NCI-H2107 treated with DMSO at 0.1 percent for 48 hours (cell line): Measurements from ENCODE around the gene DCHS2.

Experiments used
- DNase-seq: peaks from one replicate; lab custom pipeline; 2025; ENCODE audit not compliant: unreplicated experiment; lab: John Stamatoyannopoulos, UW

The DCHS2 gene

GRCh38 chr4:154489558-154490233, 1.9 kb downstream of the DCHS2 start:
- no peak for DNase-seq

DNA sequence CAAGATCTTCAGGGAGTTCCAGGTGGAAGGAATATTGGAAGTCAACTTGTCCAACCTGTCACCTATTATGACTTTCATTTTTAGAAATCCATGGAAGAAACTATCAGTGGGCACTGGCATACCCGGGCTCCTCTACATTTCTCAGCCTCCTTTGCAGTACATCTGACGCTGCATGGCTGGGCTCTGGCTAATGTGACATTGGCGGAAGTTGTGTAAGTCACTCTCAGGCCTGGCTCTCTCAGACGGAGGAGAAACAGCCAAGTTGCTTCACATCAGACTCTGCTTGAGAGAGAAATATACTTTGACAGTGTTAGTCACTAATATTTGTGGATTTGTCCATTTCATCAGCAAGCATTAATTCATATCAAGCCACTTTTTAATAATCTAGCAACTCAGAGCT, 4.5 kb downstream of the DCHS2 start:
- DNase-seq, result no peak

GRCh38 chr4:154485127-154485773, 6.3 kb downstream of the DCHS2 start:
- no peak for DNase-seq

- no peak for DNase-seq
Measured at GRCh38 chr4:154478547-154478946, 13.1 kb downstream of the DCHS2 start.

DNA sequence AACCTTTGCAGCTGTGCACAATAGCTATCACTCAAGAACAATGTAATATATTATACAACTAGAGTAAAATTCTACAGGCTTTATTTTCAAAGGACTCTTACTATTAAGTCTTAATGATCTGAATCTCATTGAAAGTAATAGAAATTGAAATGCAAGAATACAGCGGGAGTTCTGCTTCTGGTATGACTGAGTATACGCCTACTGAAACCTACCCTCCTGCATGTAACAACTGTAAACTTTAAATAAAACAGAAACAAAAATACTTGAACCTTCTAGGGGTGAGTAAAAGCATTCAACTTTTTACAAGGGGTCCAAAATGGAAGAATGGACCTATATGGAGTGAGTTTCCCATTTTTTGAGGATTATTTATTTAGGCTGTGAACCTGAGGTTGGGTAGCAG, 13.5 kb downstream of the DCHS2 start:
- DNase-seq, result no peak

GRCh38 chr4:154476232-154476631, 15.4 kb downstream of the DCHS2 start:
- no peak for DNase-seq

- DNase-seq, result no peak
Measured at GRCh38 chr4:154475820-154476219, 15.8 kb downstream of the DCHS2 start.

- DNase-seq, result no peak
Measured at GRCh38 chr4:154473497-154473896, 18.1 kb downstream of the DCHS2 start.

DNA sequence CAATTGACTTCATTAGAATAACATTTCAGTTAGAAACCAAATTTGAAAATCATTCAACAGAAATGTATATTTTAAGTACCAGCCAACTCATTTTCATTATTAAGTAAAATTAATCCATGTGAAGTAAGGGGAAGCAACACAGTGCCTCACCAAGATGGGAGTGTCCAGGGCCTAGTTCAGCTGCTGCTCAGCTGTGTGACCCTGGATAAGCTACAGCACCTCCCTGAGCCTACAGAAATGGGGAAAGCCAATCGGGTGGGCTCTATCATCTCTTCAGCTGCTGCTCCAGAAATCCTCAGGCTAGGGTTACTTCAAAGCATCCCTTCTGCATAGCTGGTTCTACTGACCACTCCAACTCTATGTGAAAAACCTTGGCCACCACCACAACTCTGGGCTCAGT, 18.7 kb downstream of the DCHS2 start:
- DNase-seq, result no peak

DNA sequence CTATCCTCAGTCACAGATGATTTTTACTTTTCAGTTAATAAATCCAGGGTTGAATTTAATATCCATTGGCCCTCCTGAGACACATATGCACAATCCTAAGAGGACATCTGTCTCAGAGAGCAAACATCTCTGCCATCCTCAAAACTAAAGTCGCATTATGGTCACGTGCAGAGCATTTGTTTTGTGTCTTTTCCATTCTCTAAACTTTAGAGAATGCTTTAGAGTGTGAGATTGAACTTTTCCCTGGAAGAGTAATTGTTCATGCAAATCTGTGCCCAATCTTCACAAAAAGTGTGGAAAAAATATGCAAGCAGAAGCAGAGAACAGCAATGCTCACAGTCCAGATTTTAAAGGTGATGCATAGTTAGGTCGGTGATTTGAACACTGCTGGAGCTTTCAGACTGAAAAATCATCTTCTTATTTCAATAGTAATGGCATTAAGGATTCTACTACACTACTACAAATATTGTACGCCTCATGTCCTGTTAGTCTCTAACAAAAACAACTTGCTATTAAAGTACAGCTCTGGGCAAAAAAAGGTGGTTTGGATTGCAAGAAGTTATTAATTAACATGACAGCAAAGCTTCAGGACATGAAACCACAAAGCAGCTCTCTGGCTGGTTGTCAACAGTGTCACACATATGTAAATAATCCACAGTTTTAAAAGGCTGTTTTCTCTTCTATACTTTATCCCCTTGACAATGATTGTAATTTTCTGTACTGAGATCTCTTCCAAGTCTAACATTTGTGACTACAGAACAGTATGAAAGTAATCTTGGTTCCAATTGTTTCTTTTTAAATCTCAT, 19.9 kb downstream of the DCHS2 start:
- no peak for DNase-seq

DNA sequence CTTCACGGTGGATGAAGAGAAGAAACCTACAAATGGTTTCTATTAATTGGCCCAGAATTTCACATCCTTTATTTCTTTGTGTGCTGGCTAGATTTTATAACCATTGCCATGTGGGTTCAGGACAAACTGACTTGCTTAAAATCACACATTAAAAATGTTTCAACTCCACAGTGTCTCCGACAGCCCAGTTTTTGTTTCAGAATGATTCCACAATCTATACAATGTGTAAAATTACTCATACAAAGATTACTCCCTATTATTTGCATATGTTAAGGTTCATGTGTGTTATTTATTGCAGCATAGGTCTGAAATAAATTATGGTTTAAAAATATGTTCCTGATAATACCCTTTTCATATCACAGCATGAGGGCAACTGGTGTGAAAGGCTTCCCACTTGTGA, 20.6 kb downstream of the DCHS2 start:
- DNase-seq, result no peak

- DNase-seq, result no peak
Measured at GRCh38 chr4:154467886-154468285, 23.7 kb downstream of the DCHS2 start.

DNA sequence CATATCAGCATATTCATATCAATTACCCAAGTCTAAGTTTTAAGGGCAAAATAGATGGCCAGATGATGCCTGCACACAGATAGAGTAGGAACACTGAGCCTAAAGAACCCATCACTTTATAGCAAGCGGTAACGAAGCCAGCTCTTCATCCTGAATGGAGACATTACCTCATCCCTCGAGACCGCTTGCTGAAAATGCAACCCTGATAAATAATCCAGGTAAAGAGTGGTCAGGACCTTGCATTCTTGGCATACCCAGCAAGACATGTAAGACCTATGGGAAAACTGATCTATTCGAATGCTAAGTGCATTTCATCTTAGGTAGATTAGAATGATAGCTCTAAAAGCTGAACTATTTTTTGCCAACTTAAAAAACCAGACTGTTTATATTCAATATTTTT, 25.3 kb downstream of the DCHS2 start:
- DNase-seq, result no peak

DNA sequence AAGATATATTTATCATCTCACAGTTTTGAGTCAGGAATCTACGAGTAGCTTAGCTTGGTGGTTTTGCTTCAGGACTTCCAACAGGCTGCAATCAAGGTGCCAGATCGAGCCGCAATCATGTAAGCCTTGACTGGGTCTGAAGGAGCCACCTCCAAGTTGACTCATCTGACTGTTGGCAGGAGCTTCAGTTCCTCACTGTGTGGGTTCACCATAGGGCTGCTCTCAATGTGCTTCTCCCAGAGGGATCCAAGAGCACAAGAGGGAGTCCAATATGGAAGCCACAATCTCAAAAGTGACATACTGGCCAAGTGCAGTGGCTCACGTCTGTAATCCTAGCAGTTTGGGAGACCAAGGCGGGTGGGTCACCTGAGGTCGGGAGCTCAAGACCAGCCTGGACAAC, 26.5 kb downstream of the DCHS2 start:
- DNase-seq, result no peak

GRCh38 chr4:154464654-154465053, 26.9 kb downstream of the DCHS2 start:
- DNase-seq, result no peak

DNA sequence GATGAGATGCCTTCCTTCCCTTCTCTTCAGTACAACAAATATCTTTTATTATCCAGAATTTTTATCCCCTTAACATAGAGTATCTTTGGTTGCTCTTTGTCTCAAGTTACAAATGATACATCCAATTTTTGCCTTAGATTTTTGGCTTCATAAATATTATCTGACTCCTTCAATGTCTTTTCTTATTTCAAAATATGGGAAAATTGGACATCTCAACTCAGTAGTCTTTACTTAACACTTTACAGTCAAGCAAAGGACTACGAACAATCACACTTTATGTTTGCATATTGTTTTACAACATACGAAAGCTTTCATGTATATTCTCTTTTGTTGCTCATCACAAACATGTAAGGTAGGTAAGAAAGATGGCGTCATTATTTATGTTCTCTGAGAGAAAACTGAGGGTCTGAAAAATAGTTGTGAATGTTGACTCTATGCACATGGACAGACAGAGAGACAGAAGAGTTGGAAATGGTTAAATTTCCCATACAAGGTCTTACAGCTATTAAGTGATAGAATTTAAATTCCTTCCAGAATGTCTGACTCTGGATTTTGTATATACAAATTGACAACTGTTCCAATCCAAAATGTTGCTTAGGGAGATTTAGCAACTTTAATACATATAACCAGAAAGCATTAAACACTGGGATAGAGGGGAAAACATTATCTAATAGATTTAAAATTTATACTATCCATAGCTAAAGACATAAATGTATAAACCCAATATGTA, 29.4 kb downstream of the DCHS2 start:
- no peak for DNase-seq

GRCh38 chr4:154457471-154457870, 34.1 kb downstream of the DCHS2 start:
- DNase-seq, result no peak

DNA sequence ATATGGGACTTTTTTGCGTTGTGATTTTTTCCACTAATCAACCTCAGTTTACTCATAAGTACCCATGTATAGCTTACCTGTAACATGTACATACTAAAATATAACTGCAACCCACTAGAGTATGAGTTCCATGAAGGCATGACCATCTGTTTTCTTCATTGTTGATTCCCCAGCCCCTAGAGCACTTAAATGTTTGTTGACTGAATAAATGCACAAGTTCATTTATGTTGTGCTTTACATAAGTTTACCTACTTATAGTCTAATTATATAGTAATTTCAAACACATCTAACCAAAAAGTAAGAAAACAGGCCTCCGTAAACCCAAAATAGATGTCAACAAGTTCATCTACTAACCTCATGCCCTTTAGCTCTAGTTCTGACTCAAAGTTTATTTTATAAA, 34.7 kb downstream of the DCHS2 start:
- no peak for DNase-seq

GRCh38 chr4:154456240-154456639, 35.4 kb downstream of the DCHS2 start:
- no peak for DNase-seq

DNA sequence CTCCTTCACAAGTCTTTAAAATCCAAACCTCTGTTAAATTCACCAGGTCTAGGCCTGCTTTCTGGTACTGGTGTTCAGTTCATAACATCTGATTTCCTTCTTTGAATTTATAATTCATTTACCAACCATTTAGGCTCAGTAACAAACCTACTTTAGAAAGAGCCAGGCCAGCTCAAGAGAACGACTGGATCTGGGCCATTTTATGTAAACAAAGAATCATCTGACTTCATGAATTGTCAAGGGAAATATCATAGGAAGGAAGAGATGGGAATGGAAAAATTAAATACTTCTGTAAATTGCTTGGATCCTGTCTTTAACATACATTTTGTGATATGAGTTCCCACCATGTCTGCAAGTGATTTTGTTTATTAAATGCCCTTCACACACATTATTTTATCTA, 36.5 kb downstream of the DCHS2 start:
- DNase-seq, result no peak

DNA sequence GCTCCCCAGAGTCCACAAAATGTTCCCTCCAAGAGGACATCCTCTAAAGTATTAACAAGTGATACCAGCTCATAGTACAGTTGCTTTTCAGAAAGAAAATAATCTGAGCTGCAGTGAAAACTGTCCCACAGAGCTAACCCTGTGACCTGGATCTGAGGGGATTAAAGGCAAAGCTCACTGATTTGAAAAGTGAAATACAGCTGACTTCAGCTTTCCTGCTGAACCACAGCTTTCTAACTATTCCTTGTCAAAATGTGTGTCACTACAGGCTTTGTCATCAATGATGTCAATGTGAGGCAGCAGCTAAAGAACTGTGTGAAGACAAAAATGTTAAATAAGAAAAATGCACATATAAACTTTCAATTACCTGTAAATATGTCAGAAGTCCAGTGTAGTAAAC, 36.9 kb downstream of the DCHS2 start:
- no peak for DNase-seq
